ENCODE measurements around the gene IRX6. TPM values are rescaled to one million over a fixed set of nuclear protein-coding genes. Genes with fewer than 3 reads are reported as not detected.

The IRX6 gene
- total RNA-seq, 1 donor: 1.4 TPM

DNA sequence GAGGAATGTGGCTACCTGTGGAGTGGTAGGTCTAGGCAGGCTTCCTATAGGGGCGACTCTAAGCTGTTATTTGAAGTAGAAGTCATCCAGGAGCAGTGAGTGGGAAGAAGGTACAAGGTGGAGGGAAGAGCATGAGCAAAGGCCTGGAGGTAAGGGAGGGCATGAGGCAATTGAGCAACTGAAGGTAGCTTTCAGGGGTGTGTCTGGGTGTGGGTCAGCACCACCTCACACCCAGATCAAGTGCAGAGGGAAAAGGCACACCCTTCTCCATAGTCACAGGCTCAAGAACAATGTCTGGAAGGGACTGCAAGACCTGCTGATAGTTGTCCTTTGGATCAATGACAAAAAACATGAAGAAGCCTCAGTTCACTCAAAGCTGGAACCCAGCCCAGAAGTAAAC lies 46.5 kb upstream of the IRX6 start:
- H3K27ac ChIP-seq (ENCODE audit: low read depth, low read length): no peak overlapping the region
- no peak overlapping the region for H2AFZ ChIP-seq (ENCODE audit: low read length)
- no peak overlapping the region for H3K4me3 ChIP-seq (ENCODE audit: insufficient read depth, low read length)
- no peaks in the 10 kb centered on the region for H3K9me3 ChIP-seq (ENCODE audit: low read depth, low read length)
- no peaks in the 10 kb centered on the region for H3K4me1 ChIP-seq (ENCODE audit: insufficient read depth, low read length)
- no peaks in the 10 kb centered on the region for H3K36me3 ChIP-seq (ENCODE audit: insufficient read depth, low read length)
- no peak for DNase-seq (ENCODE audit: insufficient read length, low spot score, missing footprints)
- H3K4me2 ChIP-seq (ENCODE audit: insufficient read depth, low read length): no peak overlapping the region
- H4K20me1 ChIP-seq (ENCODE audit: insufficient read depth, low read length): no peaks in the 10 kb centered on the region
- TF ChIP-seq, protein P1, sequence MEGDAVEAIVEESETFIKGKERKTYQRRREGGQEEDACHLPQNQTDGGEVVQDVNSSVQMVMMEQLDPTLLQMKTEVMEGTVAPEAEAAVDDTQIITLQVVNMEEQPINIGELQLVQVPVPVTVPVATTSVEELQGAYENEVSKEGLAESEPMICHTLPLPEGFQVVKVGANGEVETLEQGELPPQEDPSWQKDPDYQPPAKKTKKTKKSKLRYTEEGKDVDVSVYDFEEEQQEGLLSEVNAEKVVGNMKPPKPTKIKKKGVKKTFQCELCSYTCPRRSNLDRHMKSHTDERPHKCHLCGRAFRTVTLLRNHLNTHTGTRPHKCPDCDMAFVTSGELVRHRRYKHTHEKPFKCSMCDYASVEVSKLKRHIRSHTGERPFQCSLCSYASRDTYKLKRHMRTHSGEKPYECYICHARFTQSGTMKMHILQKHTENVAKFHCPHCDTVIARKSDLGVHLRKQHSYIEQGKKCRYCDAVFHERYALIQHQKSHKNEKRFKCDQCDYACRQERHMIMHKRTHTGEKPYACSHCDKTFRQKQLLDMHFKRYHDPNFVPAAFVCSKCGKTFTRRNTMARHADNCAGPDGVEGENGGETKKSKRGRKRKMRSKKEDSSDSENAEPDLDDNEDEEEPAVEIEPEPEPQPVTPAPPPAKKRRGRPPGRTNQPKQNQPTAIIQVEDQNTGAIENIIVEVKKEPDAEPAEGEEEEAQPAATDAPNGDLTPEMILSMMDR (IDR thresholded peaks at IDR 0.05; ENCODE audit: extremely low read depth, low read depth, low read length): no peak
- H3K79me2 ChIP-seq (ENCODE audit: insufficient read depth, low read length): no peaks in the 10 kb centered on the region
- H3K27me3 ChIP-seq (ENCODE audit: insufficient read depth, low read length): peaks cover 9% of the 10 kb centered on the region

- H3K36me3 ChIP-seq (ENCODE audit: insufficient read depth, low read length): no peaks in the 10 kb centered on the region
- H3K4me3 ChIP-seq (ENCODE audit: insufficient read depth, low read length): no peak overlapping the region
- H3K27me3 ChIP-seq (ENCODE audit: insufficient read depth, low read length): peaks cover 6% of the 10 kb centered on the region
- no peak overlapping the region for H2AFZ ChIP-seq (ENCODE audit: low read length)
- TF ChIP-seq, protein P1 (IDR thresholded peaks at IDR 0.05; ENCODE audit: extremely low read depth, low read depth, low read length): no peak
- H3K27ac ChIP-seq (ENCODE audit: low read depth, low read length): no peak overlapping the region
- H4K20me1 ChIP-seq (ENCODE audit: insufficient read depth, low read length): no peaks in the 10 kb centered on the region
- H3K4me1 ChIP-seq (ENCODE audit: insufficient read depth, low read length): peaks cover 9% of the 10 kb centered on the region
- H3K4me2 ChIP-seq (ENCODE audit: insufficient read depth, low read length): no peak overlapping the region
- DNase-seq (ENCODE audit: insufficient read length, low spot score, missing footprints): no peak
- H3K79me2 ChIP-seq (ENCODE audit: insufficient read depth, low read length): no peaks in the 10 kb centered on the region
- no peaks in the 10 kb centered on the region for H3K9me3 ChIP-seq (ENCODE audit: low read depth, low read length)
Measured at GRCh38 chr16:55279598-55279997, 44.4 kb upstream of the IRX6 start.

DNA sequence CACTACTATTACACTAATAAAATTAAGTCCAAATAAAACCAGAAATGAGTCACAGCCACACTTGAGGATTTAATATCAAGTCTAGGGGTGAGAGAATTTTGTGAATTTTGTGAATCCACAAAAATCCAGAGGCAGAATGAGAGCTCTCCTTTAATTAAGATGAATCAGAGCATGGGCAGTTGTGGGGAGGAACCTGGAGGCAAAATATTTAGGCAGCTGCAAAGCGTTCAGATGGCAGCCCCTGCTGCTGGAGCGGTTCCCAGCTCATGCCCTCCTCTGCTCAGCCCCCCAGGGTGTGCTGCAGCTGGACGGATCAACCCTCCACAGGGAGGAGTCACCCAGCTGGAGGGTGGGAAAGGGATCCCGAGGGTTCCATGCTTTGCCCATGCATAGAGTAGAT lies 43.4 kb upstream of the IRX6 start:
- Histone ChIP-seq H3K4me2 (ENCODE audit: insufficient read depth, low read length) (no peak overlapping the region), H3K36me3 (ENCODE audit: insufficient read depth, low read length) (no peaks in the 10 kb centered on the region), H3K4me1 (ENCODE audit: insufficient read depth, low read length) (peaks cover 9% of the 10 kb centered on the region), H3K27ac (ENCODE audit: low read depth, low read length) (no peak overlapping the region), H3K9me3 (ENCODE audit: low read depth, low read length) (no peaks in the 10 kb centered on the region), H3K27me3 (ENCODE audit: insufficient read depth, low read length) (peaks cover 6% of the 10 kb centered on the region), H3K79me2 (ENCODE audit: insufficient read depth, low read length) (no peaks in the 10 kb centered on the region), H4K20me1 (ENCODE audit: insufficient read depth, low read length) (no peaks in the 10 kb centered on the region), H3K4me3 (ENCODE audit: insufficient read depth, low read length) (no peak overlapping the region), H2AFZ (ENCODE audit: low read length) (no peak overlapping the region)
- DNase-seq (ENCODE audit: insufficient read length, low spot score, missing footprints): no peak
- TF ChIP-seq, protein P1 (IDR thresholded peaks at IDR 0.05; ENCODE audit: extremely low read depth, low read depth, low read length): no peak

- TF ChIP-seq, protein P1 (IDR thresholded peaks at IDR 0.05; ENCODE audit: extremely low read depth, low read depth, low read length): no peak
- no peaks in the 10 kb centered on the region for H4K20me1 ChIP-seq (ENCODE audit: insufficient read depth, low read length)
- peaks cover 9% of the 10 kb centered on the region for H3K4me1 ChIP-seq (ENCODE audit: insufficient read depth, low read length)
- no peak overlapping the region for H3K27ac ChIP-seq (ENCODE audit: low read depth, low read length)
- H3K79me2 ChIP-seq (ENCODE audit: insufficient read depth, low read length): no peaks in the 10 kb centered on the region
- DNase-seq (ENCODE audit: insufficient read length, low spot score, missing footprints): no peak
- H3K36me3 ChIP-seq (ENCODE audit: insufficient read depth, low read length): no peaks in the 10 kb centered on the region
- no peak overlapping the region for H3K4me2 ChIP-seq (ENCODE audit: insufficient read depth, low read length)
- H2AFZ ChIP-seq (ENCODE audit: low read length): no peak overlapping the region
- peaks cover 3% of the 10 kb centered on the region for H3K27me3 ChIP-seq (ENCODE audit: insufficient read depth, low read length)
- H3K4me3 ChIP-seq (ENCODE audit: insufficient read depth, low read length): no peak overlapping the region
- H3K9me3 ChIP-seq (ENCODE audit: low read depth, low read length): no peaks in the 10 kb centered on the region
Measured at GRCh38 chr16:55282441-55282840, 41.6 kb upstream of the IRX6 start.
